ENCODE results near the gene USH2A.
"Not testable (repeated sequence)": the region's sequence is repeated elsewhere in the genome, so short reads cannot be mapped to it uniquely, and the experiment has no call there.

USH2A gene

GRCh38 chr1:216044538-216044937 is 378.7 kb downstream of the USH2A start:
- DNase-seq = no peak

GRCh38 chr1:216034506-216034905 is 388.7 kb downstream of the USH2A start:
- DNase-seq = no peak

- no peak for DNase-seq
Observed at GRCh38 chr1:216032961-216033614, 390.2 kb downstream of the USH2A start.

DNA sequence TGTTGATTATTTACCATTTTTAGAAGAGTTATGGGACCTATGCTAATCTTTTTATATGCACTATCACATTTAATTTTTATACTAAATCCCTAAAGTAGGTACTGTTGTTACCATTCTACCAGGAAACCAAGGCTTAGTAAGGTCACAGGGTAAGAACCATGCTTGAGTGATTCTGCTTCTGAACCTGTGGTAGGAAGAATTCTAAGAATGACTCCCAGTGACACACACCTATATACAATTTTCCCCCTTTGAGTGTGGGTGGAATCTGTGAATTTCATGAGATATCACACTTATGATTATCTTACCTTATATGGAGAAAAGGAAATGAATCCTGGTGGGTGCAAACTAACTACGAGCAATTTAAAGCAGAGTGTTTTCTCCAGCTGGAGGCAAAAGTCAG is 391.0 kb downstream of the USH2A start:
- no peak for DNase-seq

- no peak for DNase-seq
Observed at GRCh38 chr1:216028631-216029030, 394.6 kb downstream of the USH2A start.

GRCh38 chr1:216024546-216024945 is 398.7 kb downstream of the USH2A start:
- no peak for DNase-seq

GRCh38 chr1:216020743-216021345 is 402.4 kb downstream of the USH2A start:
- no peak for DNase-seq

DNA sequence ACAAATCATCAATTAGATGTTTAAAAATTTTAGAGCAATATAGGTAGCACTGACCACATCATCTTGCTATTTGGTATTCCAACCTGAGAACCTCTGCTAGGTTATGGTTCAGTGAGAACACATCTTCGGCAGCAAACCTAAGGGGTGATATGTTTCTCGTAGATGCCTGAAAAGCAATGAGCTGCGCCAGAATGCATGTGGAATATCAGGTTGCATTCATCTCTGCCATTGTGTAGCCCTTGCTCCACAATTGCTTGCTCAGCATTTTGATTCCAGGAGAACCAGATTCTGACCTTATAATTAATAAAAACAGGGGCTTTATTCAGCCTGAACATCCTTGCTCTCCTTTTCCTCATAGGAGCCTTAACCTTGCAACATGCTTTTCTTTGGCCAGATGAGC is 408.1 kb downstream of the USH2A start:
- no peak for DNase-seq

- no peak for DNase-seq
Observed at GRCh38 chr1:216014086-216014485, 409.2 kb downstream of the USH2A start.

DNA sequence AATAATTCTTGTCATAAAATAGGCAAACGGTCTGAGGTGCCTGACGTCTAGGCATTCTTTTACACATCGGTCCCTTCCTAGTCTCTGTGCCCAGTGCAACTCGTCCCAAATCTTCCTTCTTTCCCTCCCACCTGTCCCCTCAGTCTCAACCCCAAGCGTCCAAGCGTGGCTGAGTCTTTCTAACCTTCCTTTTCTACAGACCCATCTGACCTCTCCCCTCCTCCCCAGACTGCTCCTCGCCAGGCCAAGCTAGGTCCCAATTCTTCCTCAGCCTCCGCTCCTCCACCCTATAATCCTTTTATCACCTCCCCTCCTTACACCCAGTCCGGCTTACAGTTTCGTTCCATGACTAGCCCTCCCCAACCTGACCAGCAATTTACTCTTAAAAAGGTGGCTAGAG is 413.8 kb downstream of the USH2A start:
- not testable (repeated sequence) for DNase-seq

- no peak for DNase-seq
Observed at GRCh38 chr1:216005916-216006315, 417.3 kb downstream of the USH2A start.

GRCh38 chr1:215992620-215993019 is 430.6 kb downstream of the USH2A start:
- peak; percentile 14 for DNase-seq

DNA sequence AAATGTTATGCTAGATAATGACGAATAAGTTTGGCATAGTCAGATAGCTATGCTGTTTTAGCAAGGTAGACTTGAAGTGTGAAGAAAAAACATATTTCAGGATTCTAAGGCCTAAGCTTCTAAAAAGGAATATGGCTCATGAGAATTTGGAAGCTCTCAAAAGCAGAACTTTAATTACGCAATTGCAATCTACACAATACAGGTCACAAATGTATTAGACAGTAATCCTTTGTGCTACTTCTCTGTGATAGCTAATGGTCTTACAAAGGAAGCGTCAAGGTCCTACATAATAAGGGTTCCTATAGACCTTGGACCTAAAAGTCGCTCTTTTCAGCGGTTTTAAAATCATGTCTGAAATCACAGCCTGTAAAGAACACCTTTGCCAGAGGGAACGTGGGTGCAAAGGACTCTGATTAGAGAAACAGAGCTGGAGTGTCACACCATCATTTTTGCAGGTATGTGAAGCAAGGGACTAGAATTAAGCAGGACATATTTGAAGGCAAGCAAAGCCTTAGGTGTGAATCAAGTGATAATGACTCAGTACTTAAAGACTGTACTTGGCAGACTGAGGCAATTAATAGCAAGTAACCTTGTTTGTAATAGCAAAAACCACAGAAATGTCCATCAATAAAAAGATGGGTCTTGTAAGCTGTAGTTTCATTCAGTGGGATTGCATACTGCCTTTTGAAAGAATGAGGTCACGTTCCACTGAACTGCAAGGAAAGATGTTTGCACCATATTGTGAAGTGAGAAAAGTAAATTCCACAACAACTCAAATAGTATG is 436.0 kb downstream of the USH2A start:
- no peak for DNase-seq

DNA sequence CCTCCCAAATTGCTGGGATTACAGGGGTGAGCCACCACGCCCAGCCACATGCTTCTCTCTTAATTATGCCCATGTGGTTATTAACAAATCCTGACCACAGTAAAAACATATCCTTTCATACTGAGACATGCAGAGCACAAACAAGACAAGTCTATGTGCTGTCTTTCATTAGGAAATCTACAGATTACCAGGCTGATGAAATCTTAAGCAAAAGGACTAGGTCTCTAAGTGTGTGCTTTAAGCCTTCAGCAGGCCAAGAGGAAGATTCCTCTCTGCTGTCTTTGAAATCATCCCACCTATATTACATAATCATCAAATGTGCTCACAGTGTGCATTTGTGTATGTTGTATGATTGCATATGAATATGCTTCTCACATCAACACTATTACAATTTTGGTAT is 436.8 kb downstream of the USH2A start:
- DNase-seq = no peak

DNA sequence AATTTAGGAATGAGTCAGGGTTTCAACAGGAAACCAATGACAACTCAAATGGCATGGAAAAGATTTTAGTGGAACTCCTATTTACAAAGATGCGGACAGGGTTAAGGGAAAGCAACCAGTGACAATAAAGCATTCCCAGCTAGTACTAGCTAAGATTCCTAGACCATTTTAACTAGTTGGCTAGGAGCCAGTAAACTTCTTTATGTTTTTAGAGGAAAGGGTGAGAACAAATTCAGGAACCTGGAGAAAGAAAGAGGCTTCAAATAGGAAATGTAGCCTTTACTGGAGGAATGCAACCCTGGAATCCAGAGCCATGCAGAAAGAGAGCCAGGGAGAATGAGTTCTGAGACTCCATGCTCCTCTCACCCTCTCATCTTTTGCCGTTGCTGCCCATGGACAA is 439.6 kb downstream of the USH2A start:
- DNase-seq = no peak

DNA sequence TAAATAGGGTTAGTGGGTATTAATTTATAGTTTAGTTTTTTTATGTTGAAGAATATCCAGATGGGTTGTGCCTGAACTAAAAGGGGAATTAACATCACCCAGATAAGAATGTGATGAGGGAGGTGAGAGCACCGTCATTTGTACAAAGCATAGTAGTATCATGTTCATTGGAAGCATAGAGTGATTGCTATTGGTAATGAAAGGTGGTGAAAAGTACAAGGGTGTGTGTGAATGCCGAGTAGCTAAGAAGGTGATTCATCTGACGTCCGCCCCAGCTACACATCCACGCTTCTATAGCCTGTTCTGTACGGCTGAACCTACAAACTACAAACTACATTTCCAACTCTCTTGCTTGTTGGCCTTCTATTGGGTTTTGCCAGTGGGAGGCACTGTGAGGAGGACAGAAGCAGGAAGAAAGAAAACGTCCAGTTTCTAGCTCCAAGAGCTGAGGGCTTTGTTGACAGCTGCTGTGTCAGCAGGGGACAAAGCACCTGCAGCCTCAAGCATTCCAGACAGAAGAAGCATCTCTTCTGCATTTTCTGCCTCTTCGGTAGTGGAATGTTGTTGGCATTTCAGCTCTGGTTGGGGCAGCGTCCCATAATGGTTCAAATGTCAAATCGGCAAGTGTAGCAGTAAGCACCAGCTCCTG is 451.3 kb downstream of the USH2A start:
- DNase-seq = no peak

GRCh38 chr1:215970406-215970805 is 452.8 kb downstream of the USH2A start:
- DNase-seq = no peak

GRCh38 chr1:215963621-215964020 is 459.6 kb downstream of the USH2A start:
- no peak for DNase-seq

DNA sequence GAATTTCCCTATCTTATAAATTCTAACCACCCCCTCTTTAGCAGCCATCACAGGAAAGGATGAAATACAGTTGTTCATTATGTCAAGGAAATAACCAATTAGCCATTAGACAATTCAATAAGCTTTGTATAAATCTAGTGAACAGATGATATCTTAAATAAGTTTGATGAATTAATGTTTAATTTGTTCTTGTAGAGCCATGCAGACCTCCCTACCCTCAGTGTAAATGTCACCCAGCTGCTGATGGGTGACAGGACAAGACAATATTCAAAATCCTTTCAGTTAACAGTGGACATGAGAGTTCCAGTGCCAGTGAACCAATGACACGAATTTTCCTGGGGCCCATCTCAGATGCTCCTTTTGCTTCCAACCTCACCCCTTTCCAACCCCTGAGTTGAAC is 460.2 kb downstream of the USH2A start:
- no peak for DNase-seq

DNA sequence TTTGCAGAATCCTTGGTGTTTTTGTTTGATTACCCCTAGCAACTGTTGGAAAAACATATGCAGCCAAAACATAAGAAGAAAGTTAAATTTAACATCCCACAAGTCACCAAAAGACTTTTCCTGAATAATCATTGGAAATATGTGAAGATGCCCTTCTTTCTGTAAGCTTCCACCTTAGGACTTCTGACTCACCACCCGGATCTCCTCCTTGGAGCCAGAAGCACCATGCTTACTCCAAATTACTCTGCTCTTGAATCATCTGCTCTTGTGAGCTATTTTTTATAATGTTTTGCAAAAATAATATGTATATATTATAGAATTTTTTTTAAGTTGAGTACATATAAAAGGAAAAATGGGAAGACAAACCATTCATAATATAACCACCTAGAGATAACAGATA is 464.4 kb downstream of the USH2A start:
- DNase-seq = no peak

- DNase-seq = no peak
Observed at GRCh38 chr1:215957663-215958062, 465.6 kb downstream of the USH2A start.

DNA sequence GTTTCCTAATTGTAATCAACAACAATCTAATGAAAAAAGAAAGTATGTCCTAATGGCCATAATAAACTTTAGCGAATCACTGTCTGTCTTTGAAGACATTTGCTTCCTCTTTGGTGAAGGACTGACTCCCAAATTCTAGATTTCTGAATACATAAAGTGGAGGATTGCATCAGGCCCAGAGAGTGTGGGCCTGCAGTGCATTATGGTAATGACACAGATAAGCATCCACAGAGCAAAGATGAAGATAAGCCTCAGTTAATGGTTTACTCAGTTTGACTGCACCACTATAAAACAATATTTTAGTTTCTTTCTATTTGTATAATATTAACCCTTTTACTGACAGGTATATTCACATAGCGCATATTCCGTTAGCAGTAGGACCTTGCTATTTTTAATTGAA is 490.7 kb downstream of the USH2A start:
- no peak for DNase-seq

DNA sequence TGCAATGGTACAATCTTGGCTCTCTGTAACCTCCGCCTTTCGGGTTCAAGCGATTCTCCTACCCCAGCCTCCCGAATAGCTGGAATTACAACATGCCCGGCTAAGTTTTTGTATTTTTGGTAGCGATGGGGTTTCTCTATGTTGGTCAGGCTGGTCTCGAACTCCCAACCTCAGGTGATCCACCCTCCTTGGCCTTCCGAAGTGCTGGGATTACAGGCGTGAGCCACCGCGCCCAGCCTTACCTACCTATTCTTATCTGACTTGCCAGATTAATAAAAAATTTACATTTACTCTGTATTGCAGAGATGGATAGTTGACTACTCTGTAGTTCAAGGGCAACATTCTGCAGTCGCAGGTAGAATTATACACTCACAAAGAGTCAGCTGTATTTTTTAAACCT is 496.6 kb downstream of the USH2A start:
- no peak for DNase-seq

Data from NCI-H2227 treated with DMSO at 0.1 percent for 48 hours (cell line).